GM15510 (cell line): ENCODE data around the gene ABCD1.

Experiments
- POLR2A ChIP-seq: IDR thresholded peaks from 3 replicates; pipeline ENCODE4 v1.6.1; 2011; ENCODE audit warnings: borderline replicate concordance; ENCODE audit not compliant: insufficient read length; ENCODE audit errors: extremely low read depth

The ABCD1 gene

GRCh38 chrX:153692003-153692402, 32.7 kb upstream of the ABCD1 start:
- no peak for TF ChIP-seq POLR2A

GRCh38 chrX:153692611-153693156, 32.0 kb upstream of the ABCD1 start:
- no peak for TF ChIP-seq POLR2A

GRCh38 chrX:153693216-153694086, 31.2 kb upstream of the ABCD1 start:
- no peak for TF ChIP-seq POLR2A

GRCh38 chrX:153694687-153695270, 29.9 kb upstream of the ABCD1 start:
- no peak for TF ChIP-seq POLR2A

GRCh38 chrX:153696100-153696499, 28.6 kb upstream of the ABCD1 start:
- no peak for TF ChIP-seq POLR2A

GRCh38 chrX:153697924-153698865, 26.5 kb upstream of the ABCD1 start:
- TF ChIP-seq POLR2A: no peak

GRCh38 chrX:153700376-153700945, 24.2 kb upstream of the ABCD1 start:
- no peak for TF ChIP-seq POLR2A

GRCh38 chrX:153700967-153701366, 23.7 kb upstream of the ABCD1 start:
- no peak for TF ChIP-seq POLR2A

- no peak for TF ChIP-seq POLR2A
Measured at GRCh38 chrX:153701706-153702105, 22.9 kb upstream of the ABCD1 start.

GRCh38 chrX:153702336-153703035, 22.2 kb upstream of the ABCD1 start:
- no peak for TF ChIP-seq POLR2A

- TF ChIP-seq POLR2A: no peak
Measured at GRCh38 chrX:153703036-153703370, 21.7 kb upstream of the ABCD1 start.

- no peak for TF ChIP-seq POLR2A
Measured at GRCh38 chrX:153704021-153704526, 20.6 kb upstream of the ABCD1 start.

GRCh38 chrX:153706799-153707198, 17.9 kb upstream of the ABCD1 start:
- no peak for TF ChIP-seq POLR2A

- no peak for TF ChIP-seq POLR2A
Measured at GRCh38 chrX:153707406-153707805, 17.2 kb upstream of the ABCD1 start.

- no peak for TF ChIP-seq POLR2A
Measured at GRCh38 chrX:153708415-153708814, 16.2 kb upstream of the ABCD1 start.
